Measurements from ENCODE around the gene GPER1.

Gene GPER1

DNA sequence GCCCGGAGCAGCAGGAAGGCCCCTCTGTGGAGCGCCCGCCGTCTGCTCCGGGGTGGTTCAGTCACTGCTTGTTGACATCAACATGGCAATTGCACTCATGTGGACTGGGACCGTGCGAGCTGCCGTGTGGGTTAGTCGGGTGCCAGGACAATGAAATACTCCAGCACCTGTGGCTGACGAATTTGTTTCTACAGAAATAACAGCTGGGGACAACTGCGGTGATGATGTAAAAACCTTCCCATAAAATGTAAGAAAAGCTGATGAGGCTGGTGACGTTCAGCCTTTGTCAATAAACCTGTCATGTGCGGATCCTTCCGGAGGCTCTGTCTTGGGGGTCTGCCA, 5.6 kb downstream of the GPER1 start:
- no peak overlapping the region for H3K4me3 ChIP-seq (ENCODE audit: low read length)
- H3F3A ChIP-seq (ENCODE audit: control insufficient read depth, insufficient read depth): peaks cover 6% of the 10 kb centered on the region
- H3K36me3 ChIP-seq (ENCODE audit: control insufficient read depth, low read length): peaks cover 29% of the 10 kb centered on the region
- TF ChIP-seq CTCF (IDR thresholded peaks at IDR 0.05; ENCODE audit: low read depth, low read length, poor library complexity, severe bottlenecking) (no peak), EZH2phosphoT487 (IDR thresholded peaks at IDR 0.05; ENCODE audit: borderline replicate concordance, low read length) (no peak)
- H3K4me1 ChIP-seq (ENCODE audit: control insufficient read depth, low read length): peaks cover 4% of the 10 kb centered on the region
- no peaks in the 10 kb centered on the region for H3K9me3 ChIP-seq (ENCODE audit: control insufficient read depth, insufficient read depth, low read length)
- H3K27me3 ChIP-seq (ENCODE audit: control insufficient read depth, low read length): no peaks in the 10 kb centered on the region
- no peak overlapping the region for H3K4me2 ChIP-seq (ENCODE audit: low read length)
- H3K79me2 ChIP-seq (ENCODE audit: control insufficient read depth, low read length): peaks cover 23% of the 10 kb centered on the region
- H4K20me1 ChIP-seq (ENCODE audit: control insufficient read depth, insufficient read depth, low read depth, low read length): no peaks in the 10 kb centered on the region
- no peak overlapping the region for H3K27ac ChIP-seq (ENCODE audit: low read depth, low read length)
- no peaks in the 10 kb centered on the region for H3K9me2 ChIP-seq (replicated peaks; ENCODE audit: control insufficient read depth, low read length)

DNA sequence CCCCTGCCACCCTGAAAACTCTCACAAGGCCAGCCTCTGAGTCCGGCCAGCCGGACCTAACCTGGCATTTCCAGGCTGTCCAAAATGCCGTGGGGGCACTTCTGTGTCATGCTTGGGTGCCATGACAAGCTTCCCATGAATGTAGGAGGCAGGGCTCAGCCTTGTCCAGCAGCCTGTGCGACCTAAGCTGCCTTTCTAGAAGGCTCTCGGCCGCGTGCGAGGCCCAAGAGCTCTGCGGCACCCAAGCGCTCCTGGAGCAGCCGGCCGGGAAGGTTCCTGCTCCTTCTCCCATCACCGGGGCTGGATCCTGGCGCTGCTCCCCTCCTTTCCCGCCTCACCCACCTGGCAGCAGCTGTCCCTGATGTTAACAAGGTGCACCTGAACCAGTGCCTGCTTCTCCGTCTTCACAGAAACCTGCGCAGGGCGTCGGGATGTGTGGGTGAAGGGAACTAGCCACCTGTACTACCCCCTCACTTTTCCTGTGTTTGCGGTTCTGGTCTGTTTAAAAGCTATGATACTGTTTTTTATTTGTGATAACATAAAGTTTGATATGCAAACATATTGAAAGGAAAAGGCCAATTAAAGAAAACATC, 6.1 kb downstream of the GPER1 start:
- no peaks in the 10 kb centered on the region for H4K20me1 ChIP-seq (ENCODE audit: control insufficient read depth, insufficient read depth, low read depth, low read length)

GRCh38 chr7:1094870-1095269, 7.0 kb downstream of the GPER1 start:
- Histone ChIP-seq H3K4me3 (ENCODE audit: low read length) (no peak overlapping the region), H3K4me2 (ENCODE audit: low read length) (no peak overlapping the region), H3K36me3 (ENCODE audit: control insufficient read depth, low read length) (peaks cover 35% of the 10 kb centered on the region), H3K79me2 (ENCODE audit: control insufficient read depth, low read length) (peaks cover 20% of the 10 kb centered on the region), H3K27me3 (ENCODE audit: control insufficient read depth, low read length) (no peaks in the 10 kb centered on the region), H4K20me1 (ENCODE audit: control insufficient read depth, insufficient read depth, low read depth, low read length) (no peaks in the 10 kb centered on the region), H3K9me3 (ENCODE audit: control insufficient read depth, insufficient read depth, low read length) (no peaks in the 10 kb centered on the region), H3F3A (ENCODE audit: control insufficient read depth, insufficient read depth) (no peaks in the 10 kb centered on the region), H3K9me2 (replicated peaks; ENCODE audit: control insufficient read depth, low read length) (no peaks in the 10 kb centered on the region), H3K27ac (ENCODE audit: low read depth, low read length) (no peak overlapping the region), H3K4me1 (ENCODE audit: control insufficient read depth, low read length) (peaks cover 11% of the 10 kb centered on the region)
- no peak for TF ChIP-seq CTCF (IDR thresholded peaks at IDR 0.05; ENCODE audit: low read depth, low read length, poor library complexity, severe bottlenecking)
- no peak for TF ChIP-seq EZH2phosphoT487 (IDR thresholded peaks at IDR 0.05; ENCODE audit: borderline replicate concordance, low read length)

More for the DNA sequence above, 6.1 kb downstream of the GPER1 start:
- Histone ChIP-seq H3K9me3 (ENCODE audit: control insufficient read depth, insufficient read depth, low read length) (no peaks in the 10 kb centered on the region), H3F3A (ENCODE audit: control insufficient read depth, insufficient read depth) (peaks cover 2% of the 10 kb centered on the region), H3K79me2 (ENCODE audit: control insufficient read depth, low read length) (peaks cover 20% of the 10 kb centered on the region), H3K4me3 (ENCODE audit: low read length) (no peak overlapping the region), H3K9me2 (replicated peaks; ENCODE audit: control insufficient read depth, low read length) (no peaks in the 10 kb centered on the region), H3K27ac (ENCODE audit: low read depth, low read length) (no peak overlapping the region), H3K27me3 (ENCODE audit: control insufficient read depth, low read length) (no peaks in the 10 kb centered on the region), H3K4me2 (ENCODE audit: low read length) (no peak overlapping the region), H3K36me3 (ENCODE audit: control insufficient read depth, low read length) (peaks cover 31% of the 10 kb centered on the region), H3K4me1 (ENCODE audit: control insufficient read depth, low read length) (peaks cover 7% of the 10 kb centered on the region)
- TF ChIP-seq CTCF (IDR thresholded peaks at IDR 0.05; ENCODE audit: low read depth, low read length, poor library complexity, severe bottlenecking) (no peak), EZH2phosphoT487 (IDR thresholded peaks at IDR 0.05; ENCODE audit: borderline replicate concordance, low read length) (no peak)
